Thymus (tissue), 14 donors: ENCODE measurements around the gene ABCD1. TPM values are rescaled to one million over a fixed set of nuclear protein-coding genes. Genes with fewer than 3 reads are reported as not detected.
"Not testable (repeated sequence)": the region's sequence is repeated elsewhere in the genome, so short reads cannot be mapped to it uniquely, and the experiment has no call there.

Experiments
- DNase-seq, 9 donors: peaks; one replicate each; pipeline ENCODE4 v3.0.0-alpha.2; 2013; ENCODE audit warnings: low spot score in 9 of 9, low read depth in 6 of 9, missing footprints in 1 of 9
- H3K27ac ChIP-seq, 2 donors: one replicate each; pipeline ENCODE4 v1.5.1; 2013; ENCODE audit warnings: control low read depth in 1 of 2, low read depth in 1 of 2, low read length in 1 of 2, mild to moderate bottlenecking in 1 of 2, moderate library complexity in 1 of 2
- H3K27me3 ChIP-seq, 2 donors: one replicate each; pipeline ENCODE4 v1.5.1; 2013; ENCODE audit warnings: low read length in 1 of 2; ENCODE audit not compliant: control insufficient read depth in 2 of 2, insufficient read depth in 1 of 2
- H3K36me3 ChIP-seq, 2 donors: one replicate each; pipeline ENCODE4 v1.5.1; 2013; ENCODE audit warnings: low read length in 1 of 2, mild to moderate bottlenecking in 1 of 2, moderate library complexity in 1 of 2; ENCODE audit not compliant: control insufficient read depth in 2 of 2, insufficient read depth in 2 of 2
- H3K4me1 ChIP-seq, 2 donors: one replicate each; pipeline ENCODE4 v1.5.1; 2013; ENCODE audit warnings: low read length in 2 of 2; ENCODE audit not compliant: control insufficient read depth in 2 of 2, insufficient read depth in 2 of 2
- H3K4me3 ChIP-seq, 2 donors: one replicate each; pipeline ENCODE4 v1.5.1; 2013; ENCODE audit warnings: low read length in 2 of 2, control low read depth in 1 of 2, mild to moderate bottlenecking in 1 of 2
- H3K9me3 ChIP-seq, 2 donors: one replicate each; pipeline ENCODE4 v1.5.1; 2013; ENCODE audit warnings: low read length in 1 of 2, mild to moderate bottlenecking in 1 of 2; ENCODE audit not compliant: control insufficient read depth in 2 of 2, insufficient read depth in 1 of 2
- WGBS: extraction: QIAGEN DNeasy Blood & Tissue Kit; methylation state at CpG from one replicate; pipeline ENCODE4 v1.1.7; 2013; 5-methylcytosine and 5-hydroxymethylcytosine counted together
- long read RNA-seq, 10 donors: transcript quantifications; one replicate each; lab custom pipeline, GENCODE V29; 2026
- polyA plus RNA-seq: library from polyadenylated mRNA; stranded (reverse); fragments of 200-250 nt; gene quantifications from one replicate; pipeline ENCODE4 v1.2.3, GENCODE V29; 2013
- total RNA-seq: library from RNA; stranded (reverse); fragments of 120-200 nt; gene quantifications from one replicate; pipeline ENCODE4 v1.2.4, GENCODE V29; 2013
- donor health status: healthy.

Gene ABCD1
- 4.7 TPM for total RNA-seq
- polyA plus RNA-seq: 6.8 TPM
- long read RNA-seq, donor 1: 0 reads
- long read RNA-seq, donor 2, partial matches to known transcripts: 7 of 11 reads
- long read RNA-seq, donor 2, other reads (novel, unspliced or antisense): 0 of 11 reads
- long read RNA-seq, donor 3, partial matches to known transcripts: 0 of 3 reads
- long read RNA-seq, donor 3, other reads (novel, unspliced or antisense): 0 of 3 reads
- long read RNA-seq, donor 4, partial matches to known transcripts: 0 of 2 reads
- long read RNA-seq, donor 4, other reads (novel, unspliced or antisense): 0 of 2 reads
- long read RNA-seq, donor 5, partial matches to known transcripts: 0 of 1 reads
- long read RNA-seq, donor 5, other reads (novel, unspliced or antisense): 0 of 1 reads
- long read RNA-seq, donor 6, partial matches to known transcripts: 0 of 2 reads
- long read RNA-seq, donor 6, other reads (novel, unspliced or antisense): 0 of 2 reads
- long read RNA-seq, donor 7, partial matches to known transcripts: 5 of 6 reads
- long read RNA-seq, donor 7, other reads (novel, unspliced or antisense): 0 of 6 reads
- long read RNA-seq, donor 8, partial matches to known transcripts: 0 of 1 reads
- long read RNA-seq, donor 8, other reads (novel, unspliced or antisense): 0 of 1 reads
- long read RNA-seq, donor 9: 0 reads
- long read RNA-seq, donor 10, partial matches to known transcripts: 0 of 3 reads
- long read RNA-seq, donor 10, other reads (novel, unspliced or antisense): 0 of 3 reads

GRCh38 chrX:153724252-153725038, at the start of gene ABCD1, which contains the start of gene BCAP31:
TSS of gene ABCD1 (plus strand) at chrX:153724856. CDS start at chrX:153725267, 411 bp downstream.
TSS of gene BCAP31 (minus strand) at chrX:153724387. CDS start at chrX:153723244, 1,143 bp downstream.
- Histone ChIP-seq H3K36me3 (peaks cover 16 to 18% of the 10 kb centered on the region in 2 donors), H3K27ac (peak within 1 kb of the TSS; percentile 83 to 86), H3K27me3 (no peaks in the 10 kb centered on the region), H3K9me3 (peaks cover 0 to 5% of the 10 kb centered on the region in 2 donors), H3K4me3 (peak within 1 kb of the TSS; percentile 66 to 68), H3K4me1 (peaks cover 19 to 40% of the 10 kb centered on the region in 2 donors)
- DNase-seq: peak; percentile 45 to 92 (median 76)
- under 1% methylated on average over 78 of the region's 88 CpGs for WGBS

- 82% methylated on average over 12 of the region's 12 CpGs for WGBS
- Histone ChIP-seq H3K27ac (no peak overlapping the region), H3K4me3 (no peak overlapping the region), H3K9me3 (peaks cover 0 to 2% of the 10 kb centered on the region in 2 donors), H3K4me1 (no peaks in the 10 kb centered on the region), H3K36me3 (no peaks in the 10 kb centered on the region), H3K27me3 (peaks cover 7 to 48% of the 10 kb centered on the region in 2 donors)
- no peak for DNase-seq
These were observed 43.5 kb upstream of the ABCD1 start for GRCh38 chrX:153681175-153681574.

- DNase-seq: not testable (repeated sequence)
- 98% methylated on average over 8 of the region's 8 CpGs for WGBS
These were observed 41.2 kb upstream of the ABCD1 start for GRCh38 chrX:153683486-153683885.

GRCh38 chrX:153684467-153685155, 40.0 kb upstream of the ABCD1 start:
- peaks cover 16 to 59% of the 10 kb centered on the region in 2 donors for H3K27me3 ChIP-seq
- H3K4me1 ChIP-seq: peaks cover 0 to 2% of the 10 kb centered on the region in 2 donors
- H3K36me3 ChIP-seq: no peaks in the 10 kb centered on the region
- DNase-seq: no peak
- no peak overlapping the region for H3K27ac ChIP-seq
- peaks cover 0 to 4% of the 10 kb centered on the region in 2 donors for H3K9me3 ChIP-seq
- 49% methylated on average over 21 of the region's 21 CpGs for WGBS
- no peak overlapping the region for H3K4me3 ChIP-seq

More at GRCh38 chrX:153683486-153683885, 41.2 kb upstream of the ABCD1 start:
- H3K27me3 ChIP-seq: peaks cover 13 to 55% of the 10 kb centered on the region in 2 donors
- H3K27ac ChIP-seq, H3K4me3 ChIP-seq, H3K9me3 ChIP-seq, H3K4me1 ChIP-seq, H3K36me3 ChIP-seq: not testable (repeated sequence)

- no peak for DNase-seq
- peaks cover 19 to 63% of the 10 kb centered on the region in 2 donors for H3K27me3 ChIP-seq
These were observed 39.5 kb upstream of the ABCD1 start for GRCh38 chrX:153685156-153685536.

GRCh38 chrX:153685751-153686696, 38.6 kb upstream of the ABCD1 start:
- Histone ChIP-seq H3K27me3 (peaks cover 19 to 69% of the 10 kb centered on the region in 2 donors), H3K27ac (no peak overlapping the region), H3K9me3 (peaks cover 0 to 6% of the 10 kb centered on the region in 2 donors), H3K4me1 (peaks cover 0 to 2% of the 10 kb centered on the region in 2 donors), H3K4me3 (no peak overlapping the region), H3K36me3 (no peaks in the 10 kb centered on the region)
- WGBS: 76% methylated on average over 24 of the region's 24 CpGs
- no peak for DNase-seq

More at GRCh38 chrX:153685156-153685536, 39.5 kb upstream of the ABCD1 start:
- no peaks in the 10 kb centered on the region for H3K36me3 ChIP-seq
- H3K4me3 ChIP-seq: no peak overlapping the region
- no peak overlapping the region for H3K27ac ChIP-seq
- 48% methylated on average over 21 of the region's 21 CpGs for WGBS
- peaks cover 0 to 6% of the 10 kb centered on the region in 2 donors for H3K9me3 ChIP-seq
- peaks cover 0 to 2% of the 10 kb centered on the region in 2 donors for H3K4me1 ChIP-seq

- no peaks in the 10 kb centered on the region for H3K36me3 ChIP-seq
- H3K4me3 ChIP-seq: no peak overlapping the region
- 56% methylated on average over 9 of the region's 9 CpGs for WGBS
- DNase-seq: no peak
- H3K27ac ChIP-seq: no peak overlapping the region
- H3K4me1 ChIP-seq: peaks cover 0 to 2% of the 10 kb centered on the region in 2 donors
- H3K9me3 ChIP-seq: peaks cover 0 to 6% of the 10 kb centered on the region in 2 donors
- H3K27me3 ChIP-seq: peaks cover 19 to 70% of the 10 kb centered on the region in 2 donors
These were observed 37.9 kb upstream of the ABCD1 start for GRCh38 chrX:153686711-153687110.
